T-cell (primary cell): ENCODE results near the gene OTX1. TPM values are rescaled to one million over a fixed set of nuclear protein-coding genes. Genes with fewer than 3 reads are reported as not detected.

ENCODE experiments used
- ATAC-seq, 4 experiments: fragments of 200-7000 bp in 3 of 4; fragments of 150-1000 bp in 1 of 4; cut with Tn5 transposase; replicated peaks in 1 of 4; 1 replicate in 3 of 4; 2 replicates in 1 of 4; pipeline ENCODE4 v1.10.0; 2021; ENCODE audit warnings: moderate library complexity in 3 of 4, mild to moderate bottlenecking in 2 of 4, moderate number of reproducible peaks in 1 of 4
- CTCF ChIA-PET, 2 donors: fragments of 300-600 bp; sonication (Branson Sonifier 250); formaldehyde crosslinking; loops; one replicate each; lab custom pipeline; 2022; ENCODE audit warnings: antibody characterized with exemption in 2 of 2; lab: Charles Lee
- POLR2A ChIA-PET, 2 donors: fragments of 300-600 bp; sonication (Branson Sonifier 250); formaldehyde crosslinking; loops; one replicate each; lab custom pipeline; 2022; ENCODE audit warnings: antibody characterized with exemption in 2 of 2; lab: Charles Lee
- DNase-seq, 35 experiments: peaks; one replicate each; pipeline versions ENCODE4 v3.0.0 to v3.0.0-alpha.2; 2013 to 2023
- H3K27ac ChIP-seq: one replicate; pipeline ENCODE4 v1.5.1; 2013; ENCODE audit warnings: low read length
- H3K27me3 ChIP-seq, 2 experiments: replicated peaks in 1 of 2; 1 replicate in 1 of 2; 2 replicates in 1 of 2; pipeline versions ENCODE4 v1.6.1 to v1.7.0; 2013; ENCODE audit warnings: low read length in 1 of 2, mixed read lengths in 1 of 2; ENCODE audit not compliant: control insufficient read depth in 2 of 2, insufficient read depth in 2 of 2; ENCODE audit errors: extremely low read depth in 1 of 2
- H3K36me3 ChIP-seq, 2 donors: 1 replicate in 1 of 2; 2 replicates in 1 of 2; pipeline versions ENCODE4 v1.6.1 to v1.7.0; 2013; ENCODE audit warnings: low read length in 1 of 2; ENCODE audit not compliant: control insufficient read depth in 2 of 2, insufficient read depth in 1 of 2; ENCODE audit errors: extremely low read depth in 1 of 2
- H3K4me1 ChIP-seq, 2 experiments: 1 replicate in 1 of 2; 2 replicates in 1 of 2; pipeline versions ENCODE4 v1.6.1 to v1.7.0; 2013; ENCODE audit warnings: low read length in 2 of 2, mixed read lengths in 1 of 2; ENCODE audit not compliant: insufficient read depth in 2 of 2, control insufficient read depth in 1 of 2; ENCODE audit errors: extremely low read depth in 1 of 2
- H3K4me3 ChIP-seq, 2 donors: 1 replicate in 1 of 2; 2 replicates in 1 of 2; pipeline versions ENCODE4 v1.5.1 to v1.7.0; 2013; ENCODE audit warnings: mild to moderate bottlenecking in 2 of 2, low read length in 1 of 2, moderate library complexity in 1 of 2; ENCODE audit not compliant: control insufficient read depth in 1 of 2; ENCODE audit errors: extremely low read depth in 1 of 2
- H3K9me3 ChIP-seq: 2 replicates; pipeline ENCODE4 v1.7.0; 2013
- H3K27ac Mint-ChIP-seq, 2 donors: one replicate each; pipeline ENCODE4 v1.8.0; 2020 to 2021; ENCODE audit warnings: mild to moderate bottlenecking in 2 of 2, mixed read lengths in 2 of 2
- H3K27me3 Mint-ChIP-seq, 2 donors: one replicate each; pipeline ENCODE4 v1.8.0; 2021 to 2022; ENCODE audit warnings: mixed read lengths in 2 of 2
- H3K36me3 Mint-ChIP-seq: one replicate; pipeline ENCODE4 v1.8.0; 2021; ENCODE audit warnings: mixed read lengths
- H3K4me1 Mint-ChIP-seq, 3 donors: one replicate each; pipeline ENCODE4 v1.8.0; 2020 to 2022; ENCODE audit warnings: mixed read lengths in 3 of 3, mild to moderate bottlenecking in 1 of 3
- H3K4me3 Mint-ChIP-seq, 3 donors: one replicate each; pipeline ENCODE4 v1.8.0; 2020 to 2022; ENCODE audit warnings: mild to moderate bottlenecking in 3 of 3, mixed read lengths in 3 of 3, moderate library complexity in 3 of 3
- H3K9me3 Mint-ChIP-seq, 3 donors: one replicate each; pipeline ENCODE4 v1.8.0; 2020 to 2022; ENCODE audit warnings: mixed read lengths in 3 of 3
- WGBS: methylation state at CpG from one replicate; pipeline ENCODE4 v1.1.5; 2013; ENCODE audit warnings: missing lambda C conversion rate; ENCODE audit not compliant: insufficient coverage; 5-methylcytosine and 5-hydroxymethylcytosine counted together
- total RNA-seq, 35 experiments: library from RNA in 6 of 35; stranded (reverse) in 6 of 35; fragments of 120-200 nt in 1 of 35; gene quantifications; one replicate each; pipeline versions ENCODE4 v1.2.1 to v1.2.4 and lab custom pipeline; 2013 to 2026

The OTX1 gene
- total RNA-seq, 5 donors from 2014 or later (not counting 1 experiment from before 2014, with no cell fraction given), result not detected

DNA sequence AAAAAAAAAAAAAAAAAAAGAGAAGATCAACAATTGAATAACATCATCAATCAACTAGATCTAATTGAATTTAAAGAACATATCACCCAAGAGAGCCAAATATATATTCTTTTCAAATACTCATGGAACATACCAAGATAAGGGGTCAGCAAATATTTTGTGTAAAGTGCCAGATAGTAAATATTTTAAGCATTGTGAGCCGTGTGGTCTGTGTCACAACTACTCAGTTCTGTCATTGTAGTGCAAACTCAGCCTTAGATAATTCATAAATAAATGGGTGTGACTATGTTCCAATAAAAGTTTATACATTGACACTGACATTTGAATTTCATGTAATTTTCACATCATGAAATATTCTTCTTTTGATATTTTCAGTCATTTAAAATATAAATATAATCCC, 45.9 kb downstream of the OTX1 start:
- Mint-ChIP-seq H3K27ac (no peak overlapping the region), H3K27me3 (peaks cover 0 to 16% of the 10 kb centered on the region in 2 donors), H3K4me3 (no peak overlapping the region), H3K9me3 (peaks cover 0 to 5% (median 0%) of the 10 kb centered on the region in 3 donors), H3K36me3 (no peaks in the 10 kb centered on the region), H3K4me1 (no peaks in the 10 kb centered on the region)
- Histone ChIP-seq H3K4me1 (no peaks in the 10 kb centered on the region), H3K4me3 (no peak overlapping the region), H3K9me3 (no peaks in the 10 kb centered on the region), H3K36me3 (no peaks in the 10 kb centered on the region), H3K27me3 (no peaks in the 10 kb centered on the region), H3K27ac (no peak overlapping the region)
- ChIA-PET CTCF (no interaction called here), POLR2A (no interaction called here)
- no peak for DNase-seq
- no peak for ATAC-seq
- no CpG with 5 or more reads among the region's 1 CpG for WGBS

DNA sequence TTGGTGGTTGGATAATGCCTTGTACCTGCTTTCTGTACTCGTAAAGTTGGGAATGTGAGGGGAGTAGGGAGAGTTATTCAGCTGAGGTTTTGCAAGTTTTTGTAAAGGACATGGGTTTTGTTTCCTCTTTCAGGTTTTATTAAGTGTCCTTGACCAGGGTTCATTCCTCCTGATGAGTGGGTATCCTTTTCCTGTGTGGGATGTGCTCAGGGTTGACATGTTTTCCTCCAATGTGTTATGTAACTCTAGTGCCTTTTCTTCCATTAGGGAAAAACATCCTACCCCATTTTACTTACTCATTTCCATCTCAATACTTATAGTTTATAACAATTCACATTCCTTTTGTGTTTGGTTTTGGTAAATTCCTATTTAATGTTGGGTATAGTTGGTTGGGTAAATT, 48.4 kb downstream of the OTX1 start:
- H3K27me3 ChIP-seq, result no peaks in the 10 kb centered on the region
- no peak overlapping the region for H3K4me3 Mint-ChIP-seq
- POLR2A ChIA-PET, result interaction anchor here in 1 of 2 donors (0.5 kb wide), 1 partner anchor 24 kb away, joined by 4 read pairs; no protein-coding TSS in a partner anchor
- no peak overlapping the region for H3K27ac Mint-ChIP-seq
- DNase-seq (no peak), ATAC-seq (no peak)
- CTCF ChIA-PET, result interaction anchor here in 1 of 2 donors (0.6 kb wide), 1 partner anchor 28 kb away, joined by 7 read pairs; no protein-coding TSS in a partner anchor
- no peaks in the 10 kb centered on the region for H3K36me3 Mint-ChIP-seq
- no CpG with 5 or more reads among the region's 1 CpG for WGBS
- no peaks in the 10 kb centered on the region for H3K4me1 ChIP-seq
- no peak overlapping the region for H3K4me3 ChIP-seq
- H3K36me3 ChIP-seq, result no peaks in the 10 kb centered on the region
- H3K27ac ChIP-seq, result no peak overlapping the region
- no peaks in the 10 kb centered on the region for H3K9me3 ChIP-seq
- peaks cover 6 to 22% (median 10%) of the 10 kb centered on the region in 3 donors for H3K9me3 Mint-ChIP-seq
- no peaks in the 10 kb centered on the region for H3K4me1 Mint-ChIP-seq
- H3K27me3 Mint-ChIP-seq, result peaks cover 0 to 3% of the 10 kb centered on the region in 2 donors

DNA sequence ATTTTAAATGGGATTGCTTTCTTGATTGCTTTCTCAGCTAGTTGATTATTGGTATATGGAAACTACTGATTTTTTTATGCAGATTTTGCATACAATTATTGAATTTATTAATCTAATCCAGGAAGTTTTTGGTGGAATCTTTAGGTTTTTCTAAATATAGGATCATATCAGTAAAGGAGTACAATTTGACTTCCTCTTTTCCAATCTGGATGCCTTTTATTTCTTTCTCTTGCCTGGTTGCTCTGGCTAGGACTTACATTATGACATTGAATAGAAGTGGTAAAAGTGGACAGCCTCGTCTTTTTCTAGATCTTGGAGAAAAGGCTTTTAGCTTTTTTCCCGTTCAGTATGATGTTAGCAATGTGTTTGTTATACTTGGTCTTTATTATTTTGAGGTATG, 51.3 kb downstream of the OTX1 start:
- 100% methylated on average over 1 of the region's 2 CpGs for WGBS
- DNase-seq (no peak), ATAC-seq (no peak)
- H3K27me3 Mint-ChIP-seq, result no peaks in the 10 kb centered on the region
- Histone ChIP-seq H3K4me1 (no peaks in the 10 kb centered on the region), H3K27me3 (peaks cover 0 to 7% of the 10 kb centered on the region in 2 experiments), H3K36me3 (no peaks in the 10 kb centered on the region), H3K9me3 (peaks cover 3% of the 10 kb centered on the region), H3K4me3 (no peak overlapping the region), H3K27ac (no peak overlapping the region)
- ChIA-PET POLR2A (no interaction called here), CTCF (no interaction called here)
- no peaks in the 10 kb centered on the region for H3K36me3 Mint-ChIP-seq
- no peaks in the 10 kb centered on the region for H3K4me1 Mint-ChIP-seq
- no peak overlapping the region for H3K4me3 Mint-ChIP-seq
- peaks cover 19 to 40% (median 29%) of the 10 kb centered on the region in 3 donors for H3K9me3 Mint-ChIP-seq
- no peak overlapping the region for H3K27ac Mint-ChIP-seq

DNA sequence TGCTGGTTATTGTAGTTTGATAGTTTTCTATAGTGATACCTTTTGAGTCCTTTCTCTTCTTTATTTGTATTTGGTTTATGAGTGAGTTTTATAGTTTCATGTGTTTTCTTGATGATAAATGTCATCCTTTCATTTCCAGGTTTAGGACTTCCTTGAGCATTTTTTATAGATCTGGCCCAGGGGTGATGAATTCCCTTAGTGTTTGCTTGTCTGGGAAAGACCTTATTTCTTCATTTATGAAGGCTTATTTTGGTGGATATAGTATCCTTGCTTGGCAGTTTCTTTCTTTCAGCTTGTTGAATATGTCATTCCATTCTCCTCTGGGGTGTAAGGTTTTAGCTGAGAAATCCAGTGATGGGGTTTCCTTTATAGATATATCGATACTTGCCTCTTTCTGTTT, 53.9 kb downstream of the OTX1 start:
- no peaks in the 10 kb centered on the region for H3K36me3 Mint-ChIP-seq
- H3K4me3 Mint-ChIP-seq, result no peak overlapping the region
- Histone ChIP-seq H3K36me3 (no peaks in the 10 kb centered on the region), H3K4me3 (no peak overlapping the region), H3K27me3 (peaks cover 0 to 7% of the 10 kb centered on the region in 2 experiments), H3K9me3 (peaks cover 3% of the 10 kb centered on the region), H3K27ac (no peak overlapping the region), H3K4me1 (no peaks in the 10 kb centered on the region)
- ChIA-PET POLR2A (no interaction called here), CTCF (no interaction called here)
- no peak overlapping the region for H3K27ac Mint-ChIP-seq
- DNase-seq (no peak), ATAC-seq (no peak)
- H3K9me3 Mint-ChIP-seq, result peaks cover 21 to 47% (median 37%) of the 10 kb centered on the region in 3 donors
- H3K27me3 Mint-ChIP-seq, result no peaks in the 10 kb centered on the region
- no peaks in the 10 kb centered on the region for H3K4me1 Mint-ChIP-seq
- WGBS, result no CpG with 5 or more reads among the region's 1 CpG
